Measurements from ENCODE around the gene KCNJ6.

DNA sequence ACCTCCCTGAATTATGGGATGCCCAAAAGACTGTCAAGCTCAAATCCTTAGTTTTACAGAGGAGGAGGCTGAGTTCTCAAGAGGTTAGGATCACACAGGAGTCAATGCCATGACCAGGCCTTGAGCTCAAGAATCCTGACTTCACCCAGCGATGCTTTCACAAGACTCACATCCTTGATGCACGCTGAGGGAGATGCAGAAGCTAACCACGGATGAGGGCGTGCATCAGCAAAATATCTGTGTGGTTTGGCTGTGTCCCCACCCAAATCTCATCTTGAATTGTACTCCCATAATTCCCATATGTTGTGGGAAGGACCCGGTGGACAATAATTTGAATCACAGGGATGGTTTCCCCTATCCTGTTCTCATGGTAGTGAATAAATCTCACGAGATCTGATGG lies 133.2 kb downstream of the KCNJ6 start:
- TF ChIP-seq CTCF (IDR thresholded peaks at IDR 0.05 in 4 of 5, conservative IDR thresholded peaks at IDR 0.05 in 1 of 5) (no peak), POLR2A (IDR thresholded peaks at IDR 0.05) (no peak)
